ENCODE results near the gene CADM1. TPM values are rescaled to one million over a fixed set of nuclear protein-coding genes. Genes with fewer than 3 reads are reported as not detected.

Gene CADM1
- total and polyA plus RNA-seq, 11 donors = 11.4 to 80.2 (median 40.6) TPM

DNA sequence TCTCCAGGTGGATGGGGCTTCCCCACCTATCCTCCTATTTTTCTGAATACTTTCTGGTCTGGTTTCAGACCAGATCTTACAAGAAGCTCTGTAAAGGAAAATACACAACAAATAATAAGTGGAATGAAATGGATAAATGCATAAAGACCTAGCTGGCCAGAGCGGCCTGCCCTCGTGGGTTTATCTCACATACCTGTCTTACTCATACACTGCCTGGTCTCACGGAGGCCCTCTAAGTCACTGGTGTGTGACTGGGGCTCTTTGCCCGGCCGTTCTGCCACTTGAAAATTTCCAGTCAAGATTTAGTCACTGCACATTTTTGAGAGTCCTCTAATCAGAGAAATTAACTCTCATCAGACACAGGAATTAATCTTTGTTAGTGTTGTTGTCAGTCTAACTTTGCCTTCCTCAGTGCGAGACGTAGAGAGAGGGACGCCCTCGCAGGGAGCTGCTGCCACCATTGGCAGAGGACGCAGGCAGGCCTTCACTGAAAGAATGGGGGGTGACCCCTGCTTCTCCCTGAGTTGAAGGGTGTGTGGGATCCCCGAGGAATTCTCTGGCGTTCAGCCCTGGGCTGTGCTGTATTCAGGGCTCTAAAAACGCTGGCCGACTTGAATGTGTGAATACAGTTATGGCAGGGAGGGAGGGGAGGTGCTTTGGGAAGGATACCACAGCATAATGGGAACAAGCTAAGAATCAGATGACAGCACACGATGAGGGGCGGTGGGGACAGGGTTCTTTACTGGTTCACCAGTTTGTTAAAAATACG is 46.3 kb upstream of the CADM1 start:
- peaks cover 0 to 1% (median 0%) of the 10 kb centered on the region in 12 donors for H3K4me1 ChIP-seq
- 79 to 85% (median 80%) methylated on average over 17 of the region's 17 CpGs for whole genome bisulfite sequencing, 4 donors
- no peak for DNase-seq
- no peak for ATAC-seq
- no peaks in the 10 kb centered on the region for H3K9me3 ChIP-seq
- H3K27me3 ChIP-seq = no peaks in the 10 kb centered on the region
- no peak overlapping the region for H3K4me3 ChIP-seq
- TF ChIP-seq, protein P1, sequence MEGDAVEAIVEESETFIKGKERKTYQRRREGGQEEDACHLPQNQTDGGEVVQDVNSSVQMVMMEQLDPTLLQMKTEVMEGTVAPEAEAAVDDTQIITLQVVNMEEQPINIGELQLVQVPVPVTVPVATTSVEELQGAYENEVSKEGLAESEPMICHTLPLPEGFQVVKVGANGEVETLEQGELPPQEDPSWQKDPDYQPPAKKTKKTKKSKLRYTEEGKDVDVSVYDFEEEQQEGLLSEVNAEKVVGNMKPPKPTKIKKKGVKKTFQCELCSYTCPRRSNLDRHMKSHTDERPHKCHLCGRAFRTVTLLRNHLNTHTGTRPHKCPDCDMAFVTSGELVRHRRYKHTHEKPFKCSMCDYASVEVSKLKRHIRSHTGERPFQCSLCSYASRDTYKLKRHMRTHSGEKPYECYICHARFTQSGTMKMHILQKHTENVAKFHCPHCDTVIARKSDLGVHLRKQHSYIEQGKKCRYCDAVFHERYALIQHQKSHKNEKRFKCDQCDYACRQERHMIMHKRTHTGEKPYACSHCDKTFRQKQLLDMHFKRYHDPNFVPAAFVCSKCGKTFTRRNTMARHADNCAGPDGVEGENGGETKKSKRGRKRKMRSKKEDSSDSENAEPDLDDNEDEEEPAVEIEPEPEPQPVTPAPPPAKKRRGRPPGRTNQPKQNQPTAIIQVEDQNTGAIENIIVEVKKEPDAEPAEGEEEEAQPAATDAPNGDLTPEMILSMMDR (IDR thresholded peaks at IDR 0.05) = no peak
- no peak for TF ChIP-seq POLR2A (IDR thresholded peaks at IDR 0.05)
- H3K27ac ChIP-seq = no peak overlapping the region
- no peaks in the 10 kb centered on the region for H3K36me3 ChIP-seq
- intact Hi-C loops (cut with DNase I) = no loop called here

DNA sequence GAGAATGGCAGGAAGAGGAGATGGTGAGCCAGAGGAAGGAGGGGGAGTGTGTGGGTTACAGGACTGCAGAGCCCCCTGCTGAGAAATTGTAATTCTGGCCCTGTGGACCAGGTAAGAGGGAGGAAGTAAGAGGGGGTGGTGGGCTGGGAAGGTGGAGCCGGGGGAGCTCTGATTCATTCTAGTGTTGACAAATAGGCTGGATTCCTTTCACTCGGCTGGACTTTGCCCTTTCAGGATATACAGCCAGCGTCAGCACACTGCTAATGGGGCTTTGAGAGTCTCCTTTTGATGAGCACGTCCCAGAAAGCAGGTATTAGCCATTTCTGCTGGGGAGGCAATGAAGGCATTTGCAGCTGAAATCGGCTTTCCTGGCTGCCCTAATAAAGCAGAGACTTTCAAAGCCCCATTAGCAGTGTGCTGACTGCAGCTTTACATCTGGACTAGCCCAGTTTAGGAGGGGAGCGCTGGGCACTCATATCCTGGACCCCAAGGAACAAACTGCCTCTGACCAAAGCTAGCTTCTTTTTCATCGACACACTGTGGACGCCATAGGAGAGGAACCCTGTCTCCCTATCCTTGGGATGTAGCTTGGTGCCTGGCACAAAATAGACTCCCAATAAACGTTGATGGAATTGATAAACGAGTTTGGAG is 44.8 kb upstream of the CADM1 start:
- Histone ChIP-seq H3K4me3 (no peak overlapping the region), H3K9me3 (no peaks in the 10 kb centered on the region), H3K36me3 (no peaks in the 10 kb centered on the region), H3K4me1 (peaks cover 0 to 5% (median 0%) of the 10 kb centered on the region in 12 donors), H3K27ac (no peak overlapping the region), H3K27me3 (no peaks in the 10 kb centered on the region)
- ATAC-seq (no peak), DNase-seq (no peak)
- TF ChIP-seq POLR2A (IDR thresholded peaks at IDR 0.05) = no peak
- TF ChIP-seq, protein P1 (IDR thresholded peaks at IDR 0.05) = no peak
- intact Hi-C loops (cut with DNase I) = no loop called here
- 57 to 68% (median 60%) methylated on average over 10 of the region's 10 CpGs for WGBS, 4 donors

DNA sequence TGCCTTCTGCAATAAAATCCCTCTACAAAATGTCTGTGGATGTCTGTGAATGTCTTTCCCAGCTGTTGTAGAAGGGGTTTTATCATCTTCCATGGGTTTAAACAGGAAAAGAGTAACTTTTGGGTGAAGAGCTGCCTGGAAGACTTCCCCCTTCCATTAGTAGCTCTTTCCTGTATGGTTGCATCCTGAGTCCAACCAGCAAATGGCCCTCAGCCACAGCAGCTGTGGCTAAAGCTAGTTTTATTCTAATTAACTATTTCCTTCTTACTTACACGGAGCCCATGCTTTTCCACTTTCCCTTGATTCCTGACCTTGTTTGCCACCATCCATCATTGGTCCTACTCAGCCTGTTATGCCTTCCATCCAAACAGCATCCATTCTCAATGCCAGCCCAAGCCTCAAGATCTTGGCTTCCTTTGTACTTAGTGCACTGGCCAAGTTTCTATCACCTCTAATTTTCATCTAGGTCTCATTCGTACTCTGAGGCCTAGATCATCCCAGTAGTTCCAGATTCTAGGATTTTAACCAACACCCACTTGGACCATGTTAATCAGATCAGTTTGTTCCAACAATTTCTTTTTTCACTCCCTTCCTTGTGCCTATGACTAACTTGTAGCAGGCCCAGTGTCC is 41.5 kb upstream of the CADM1 start:
- TF ChIP-seq, protein P1 (IDR thresholded peaks at IDR 0.05) = no peak
- no peak for TF ChIP-seq POLR2A (IDR thresholded peaks at IDR 0.05)
- no peaks in the 10 kb centered on the region for H3K36me3 ChIP-seq
- peaks cover 0 to 5% (median 0%) of the 10 kb centered on the region in 12 donors for H3K4me1 ChIP-seq
- no peak for ATAC-seq
- H3K27ac ChIP-seq = no peak overlapping the region
- no peaks in the 10 kb centered on the region for H3K9me3 ChIP-seq
- no peak overlapping the region for H3K4me3 ChIP-seq
- no peak for DNase-seq
- WGBS, 4 donors = 56 to 70% (median 64%) methylated on average over 2 of the region's 2 CpGs
- no peaks in the 10 kb centered on the region for H3K27me3 ChIP-seq
- intact Hi-C loops (cut with DNase I) = no loop called here

- no peak for DNase-seq
- intact Hi-C loops (cut with DNase I) = no loop called here
- H3K27ac ChIP-seq = no peak overlapping the region
- H3K4me1 ChIP-seq = peaks cover 0 to 5% (median 0%) of the 10 kb centered on the region in 12 donors
- 56 to 65% (median 59%) methylated on average over 2 of the region's 2 CpGs for WGBS, 4 donors
- no peaks in the 10 kb centered on the region for H3K27me3 ChIP-seq
- no peaks in the 10 kb centered on the region for H3K9me3 ChIP-seq
- no peak overlapping the region for H3K4me3 ChIP-seq
- peak in 2 of 4 donors; percentile 48 to 55 for ATAC-seq
- no peaks in the 10 kb centered on the region for H3K36me3 ChIP-seq
- TF ChIP-seq POLR2A (IDR thresholded peaks at IDR 0.05) = no peak
- TF ChIP-seq, protein P1 (IDR thresholded peaks at IDR 0.05) = no peak
Measured at GRCh38 chr11:115544422-115544948, 40.3 kb upstream of the CADM1 start.

Data from heart left ventricle (tissue), 16 donors.